Activated T-cell treated with anti-CD3 and anti-CD28 coated beads, Interleukin-2, amount 50 U/mL, for 4 hours (primary cell): ENCODE results near the gene PRSS38. TPM values are rescaled to one million over a fixed set of nuclear protein-coding genes. Genes with fewer than 3 reads are reported as not detected.
A peak's percentile ranks its signal among the peaks of the same experiment; 100 is the strongest.
"Not testable (repeated sequence)": the region's sequence is repeated elsewhere in the genome, so short reads cannot be mapped to it uniquely, and the experiment has no call there.

Experiments used
- ATAC-seq, 2 donors: fragments of 200-7000 bp; cut with Tn5 transposase; one replicate each; pipeline ENCODE4 v1.10.0; 2021
- DNase-seq: peaks from one replicate; pipeline ENCODE4 v3.0.0-alpha.2; 2020
- H3K27me3 Mint-ChIP-seq: one replicate; pipeline ENCODE4 v1.8.0; 2021; ENCODE audit warnings: low read depth, mixed read lengths
- H3K36me3 Mint-ChIP-seq: one replicate; pipeline ENCODE4 v1.8.0; 2022; ENCODE audit warnings: mixed read lengths; ENCODE audit not compliant: insufficient read depth
- H3K4me1 Mint-ChIP-seq: one replicate; pipeline ENCODE4 v1.8.0; 2021; ENCODE audit warnings: low read depth, mixed read lengths
- H3K4me3 Mint-ChIP-seq: one replicate; pipeline ENCODE4 v1.8.0; 2021; ENCODE audit warnings: mild to moderate bottlenecking, moderate library complexity, mixed read lengths
- H3K9me3 Mint-ChIP-seq: one replicate; pipeline ENCODE4 v1.8.0; 2021; ENCODE audit warnings: mixed read lengths
- total RNA-seq, 3 donors: library from RNA; stranded (reverse); gene quantifications; one replicate each; pipeline ENCODE4 v1.2.1, GENCODE V29; 2021

PRSS38 gene
- total RNA-seq, 3 donors from 2014 or later = not detected

DNA sequence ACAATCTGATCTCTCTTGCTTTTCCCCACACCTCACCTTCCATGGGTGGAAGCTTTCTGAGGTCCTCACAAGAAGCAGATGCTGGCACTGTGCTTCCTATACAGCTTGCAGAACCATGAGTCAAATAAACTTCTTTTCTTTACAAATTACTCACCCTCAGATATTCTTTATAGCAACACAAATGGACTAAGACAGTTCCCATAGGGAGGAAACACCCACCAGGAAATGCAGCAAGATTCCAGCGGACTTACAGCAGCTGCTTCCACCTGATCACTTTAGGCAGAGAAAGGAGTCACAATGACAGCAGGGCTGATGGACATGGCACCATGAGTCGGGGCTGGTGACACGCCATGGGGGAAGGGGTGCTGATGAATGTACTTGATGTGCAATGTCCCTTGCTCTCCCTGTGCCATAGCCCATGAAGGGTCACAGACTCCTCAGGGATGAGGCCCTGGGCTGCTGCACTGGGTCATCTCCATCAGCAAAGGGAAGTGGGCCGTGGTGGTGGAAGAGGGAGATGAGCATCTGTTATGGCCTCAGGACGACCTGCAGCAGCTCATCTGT is 53.9 kb downstream of the PRSS38 start:
- peak in 1 of 2 donors; percentile 43 for ATAC-seq
- H3K4me1 Mint-ChIP-seq = peaks cover 34% of the 10 kb centered on the region
- H3K4me3 Mint-ChIP-seq = no peak overlapping the region

GRCh38 chr1:227869851-227870305 is 54.4 kb downstream of the PRSS38 start:
- Mint-ChIP-seq H3K9me3 (peaks cover 7% of the 10 kb centered on the region), H3K36me3 (peaks cover 3% of the 10 kb centered on the region), H3K4me1 (peaks cover 34% of the 10 kb centered on the region), H3K4me3 (peak overlapping the region; percentile 40), H3K27me3 (no peaks in the 10 kb centered on the region)
- no peak for DNase-seq
- peak in 1 of 2 donors; percentile 41 for ATAC-seq

More for the DNA sequence above, 53.9 kb downstream of the PRSS38 start:
- no peak for DNase-seq
- no peaks in the 10 kb centered on the region for H3K27me3 Mint-ChIP-seq
- H3K9me3 Mint-ChIP-seq = peaks cover 12% of the 10 kb centered on the region
- peaks cover 6% of the 10 kb centered on the region for H3K36me3 Mint-ChIP-seq

DNA sequence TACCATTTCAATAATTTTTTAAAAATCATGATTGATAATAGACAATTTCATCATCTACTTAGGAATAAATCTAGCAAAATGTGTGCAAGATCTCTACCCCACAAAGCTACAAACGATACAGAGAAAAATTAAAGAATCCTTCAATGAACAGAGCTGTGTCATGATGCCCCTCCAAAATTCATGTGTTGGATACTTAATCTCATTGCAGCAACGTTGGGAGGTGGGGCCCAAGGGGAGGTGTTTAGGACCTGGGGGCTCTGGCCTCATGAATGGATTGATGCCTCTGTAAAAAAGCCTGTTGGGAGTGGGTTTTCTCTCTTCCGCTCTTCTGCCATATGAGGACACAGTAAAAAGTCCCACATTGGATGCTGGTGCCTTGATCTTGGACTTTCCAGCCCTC is 54.9 kb downstream of the PRSS38 start:
- ATAC-seq = no peak
- H3K9me3 Mint-ChIP-seq = peaks cover 4% of the 10 kb centered on the region
- no peak for DNase-seq
- peaks cover 2% of the 10 kb centered on the region for H3K27me3 Mint-ChIP-seq
- peaks cover 3% of the 10 kb centered on the region for H3K36me3 Mint-ChIP-seq
- peak overlapping the region; percentile 40 for H3K4me3 Mint-ChIP-seq
- H3K4me1 Mint-ChIP-seq = peaks cover 34% of the 10 kb centered on the region

DNA sequence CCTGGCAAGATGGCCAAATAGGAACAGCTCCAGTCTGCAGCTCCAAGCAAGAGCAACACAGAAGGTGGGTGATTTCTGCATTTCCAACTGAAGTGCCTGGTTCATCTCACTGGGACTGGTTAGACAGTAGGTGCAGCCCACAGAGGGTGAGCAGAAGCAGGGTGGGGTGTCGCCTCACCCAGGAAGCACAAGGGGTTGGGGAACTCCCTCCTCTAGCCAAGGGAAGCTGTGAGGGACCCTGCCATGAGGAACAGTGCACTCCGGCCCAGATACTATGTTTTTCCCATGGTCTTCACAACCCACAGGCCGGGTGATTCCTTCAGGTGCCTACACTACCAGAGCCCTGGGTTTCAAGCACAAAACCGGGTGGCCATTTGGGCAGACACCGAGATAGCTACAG is 56.4 kb downstream of the PRSS38 start:
- not testable (repeated sequence) for H3K27me3 Mint-ChIP-seq, ATAC-seq, H3K4me3 Mint-ChIP-seq, DNase-seq, H3K36me3 Mint-ChIP-seq, H3K9me3 Mint-ChIP-seq
- H3K4me1 Mint-ChIP-seq = peaks cover 34% of the 10 kb centered on the region

- H3K36me3 Mint-ChIP-seq, H3K4me1 Mint-ChIP-seq, H3K9me3 Mint-ChIP-seq, DNase-seq, H3K27me3 Mint-ChIP-seq, ATAC-seq, H3K4me3 Mint-ChIP-seq: not testable (repeated sequence)
These were observed 62.3 kb downstream of the PRSS38 start for GRCh38 chr1:227877810-227878209.

GRCh38 chr1:227880342-227880924 is 65.0 kb downstream of the PRSS38 start:
- Mint-ChIP-seq H3K4me3 (no peak overlapping the region), H3K36me3 (no peaks in the 10 kb centered on the region), H3K4me1 (peaks cover 11% of the 10 kb centered on the region), H3K27me3 (peaks cover 6% of the 10 kb centered on the region), H3K9me3 (no peaks in the 10 kb centered on the region)
- ATAC-seq (no peak), DNase-seq (no peak)

DNA sequence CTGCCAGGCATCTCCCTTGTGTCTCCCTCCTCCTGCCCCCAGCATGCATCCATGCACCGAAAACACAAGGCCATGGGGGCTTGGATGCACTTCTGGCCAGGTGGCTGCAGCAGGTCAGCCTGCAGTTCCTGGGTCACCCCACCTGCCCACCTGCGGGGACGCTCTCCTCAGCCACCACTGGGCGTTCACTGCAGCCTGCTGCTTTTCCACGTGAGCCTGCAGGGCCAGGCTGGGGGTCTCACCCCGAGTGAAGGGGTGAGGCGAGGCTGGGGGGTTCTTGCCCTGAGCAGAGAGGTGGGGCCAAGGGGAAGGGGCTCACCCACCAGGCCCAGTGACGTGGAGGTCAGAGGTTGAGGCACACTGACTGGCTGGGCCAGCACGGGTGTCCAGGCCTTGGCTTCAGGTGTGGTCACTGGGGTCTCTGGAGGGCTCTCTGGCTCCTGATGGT is 67.6 kb downstream of the PRSS38 start:
- no peaks in the 10 kb centered on the region for H3K36me3 Mint-ChIP-seq
- peaks cover 23% of the 10 kb centered on the region for H3K4me1 Mint-ChIP-seq
- H3K27me3 Mint-ChIP-seq = no peaks in the 10 kb centered on the region
- no peak overlapping the region for H3K4me3 Mint-ChIP-seq
- DNase-seq (no peak), ATAC-seq (no peak)
- H3K9me3 Mint-ChIP-seq = no peaks in the 10 kb centered on the region

GRCh38 chr1:227883641-227884301 is 68.3 kb downstream of the PRSS38 start:
- H3K4me3 Mint-ChIP-seq = no peak overlapping the region
- ATAC-seq (no peak), DNase-seq (no peak)
- H3K4me1 Mint-ChIP-seq = peaks cover 23% of the 10 kb centered on the region
- no peaks in the 10 kb centered on the region for H3K27me3 Mint-ChIP-seq
- H3K36me3 Mint-ChIP-seq = no peaks in the 10 kb centered on the region
- no peaks in the 10 kb centered on the region for H3K9me3 Mint-ChIP-seq

- Mint-ChIP-seq H3K36me3 (no peaks in the 10 kb centered on the region), H3K9me3 (no peaks in the 10 kb centered on the region), H3K4me3 (no peak overlapping the region), H3K4me1 (peaks cover 25% of the 10 kb centered on the region), H3K27me3 (no peaks in the 10 kb centered on the region)
- DNase-seq (no peak), ATAC-seq (no peak)
These were observed 69.1 kb downstream of the PRSS38 start for GRCh38 chr1:227884370-227885134.

GRCh38 chr1:227885135-227885647 is 69.7 kb downstream of the PRSS38 start:
- no peaks in the 10 kb centered on the region for H3K27me3 Mint-ChIP-seq
- peaks cover 27% of the 10 kb centered on the region for H3K4me1 Mint-ChIP-seq
- DNase-seq (no peak), ATAC-seq (peak; percentile 36 to 37)
- no peaks in the 10 kb centered on the region for H3K36me3 Mint-ChIP-seq
- H3K4me3 Mint-ChIP-seq = peak overlapping the region; percentile 63
- H3K9me3 Mint-ChIP-seq = no peaks in the 10 kb centered on the region

DNA sequence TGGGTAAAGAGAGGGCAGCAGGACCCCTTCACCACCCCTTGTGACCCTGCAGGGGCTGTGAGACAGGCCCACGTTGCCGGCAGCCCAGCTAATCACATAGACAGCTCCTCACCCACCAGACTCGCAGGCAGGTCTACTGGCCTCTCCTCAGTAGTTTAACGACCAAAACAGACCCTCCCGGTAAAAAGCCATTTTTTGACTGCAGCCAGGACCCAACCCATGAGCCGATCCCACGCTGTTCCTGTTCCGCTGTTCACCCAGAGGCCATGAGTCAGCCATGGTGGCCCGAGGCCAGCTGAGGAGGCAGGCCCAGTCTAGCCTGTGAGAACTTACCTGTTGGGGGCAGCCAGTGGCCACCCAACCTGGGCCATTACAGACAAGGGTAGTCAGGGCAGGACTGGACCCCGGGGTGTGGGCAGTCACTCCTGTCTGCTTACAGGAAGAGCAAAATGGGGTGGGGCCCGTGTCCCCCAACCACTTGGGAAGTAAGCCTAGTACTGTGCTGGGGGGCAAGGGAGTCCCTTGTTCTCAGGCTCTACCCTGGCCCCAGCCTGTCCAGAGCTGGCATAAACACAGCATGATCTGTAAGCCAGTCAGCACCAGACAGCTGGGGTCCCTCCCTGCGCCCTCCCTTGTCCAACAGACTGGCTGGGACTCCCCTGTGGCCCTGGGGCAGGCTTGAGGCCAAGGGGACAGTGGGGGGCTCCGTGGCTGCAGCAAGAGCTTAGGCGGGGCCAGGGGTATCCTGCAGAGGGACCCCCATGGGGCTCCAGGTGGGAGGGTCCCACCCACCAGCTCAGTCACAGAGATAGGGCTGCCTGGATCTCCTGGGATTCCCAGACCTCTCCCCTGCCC is 70.4 kb downstream of the PRSS38 start:
- Mint-ChIP-seq H3K9me3 (no peaks in the 10 kb centered on the region), H3K27me3 (no peaks in the 10 kb centered on the region), H3K4me1 (peaks cover 27% of the 10 kb centered on the region), H3K36me3 (no peaks in the 10 kb centered on the region), H3K4me3 (peak overlapping the region; percentile 63)
- DNase-seq (no peak), ATAC-seq (peak in 1 of 2 donors; percentile 33)

DNA sequence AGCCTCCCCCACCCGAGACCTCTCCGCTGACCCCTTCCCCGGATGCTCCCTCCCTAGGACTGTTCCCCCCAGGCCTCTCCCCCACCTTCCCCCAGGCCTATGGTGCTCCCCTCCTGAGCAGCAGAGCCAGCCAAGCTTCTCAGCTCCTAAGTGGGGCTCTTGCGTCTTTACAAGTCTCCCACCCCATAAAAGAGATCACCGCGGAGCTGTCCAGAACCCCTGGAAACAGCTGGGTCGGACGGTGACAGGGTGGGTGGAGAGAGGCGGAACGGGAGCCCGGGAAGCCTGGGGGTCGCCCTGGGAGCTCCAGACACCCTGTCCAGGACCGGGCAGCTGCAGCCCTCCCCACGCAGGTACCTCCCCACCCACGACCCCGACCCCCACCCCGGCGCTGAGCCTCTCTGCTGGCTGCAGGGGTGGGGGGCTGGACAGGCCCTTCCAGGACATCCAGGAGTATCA is 71.1 kb downstream of the PRSS38 start:
- no peak overlapping the region for H3K4me3 Mint-ChIP-seq
- ATAC-seq = no peak

GRCh38 chr1:227886993-227887696 is 71.7 kb downstream of the PRSS38 start:
- DNase-seq (no peak), ATAC-seq (peak; percentile 20 to 35)
- Mint-ChIP-seq H3K4me3 (no peak overlapping the region), H3K9me3 (no peaks in the 10 kb centered on the region), H3K36me3 (no peaks in the 10 kb centered on the region), H3K27me3 (no peaks in the 10 kb centered on the region), H3K4me1 (peaks cover 27% of the 10 kb centered on the region)

More for the DNA sequence above, 71.1 kb downstream of the PRSS38 start:
- Mint-ChIP-seq H3K4me1 (peaks cover 27% of the 10 kb centered on the region), H3K36me3 (no peaks in the 10 kb centered on the region), H3K9me3 (no peaks in the 10 kb centered on the region), H3K27me3 (no peaks in the 10 kb centered on the region)
- no peak for DNase-seq
